GF-D8 (cell line): Measurements from ENCODE around the gene MACIR.

ENCODE experiments used
- DNase-seq: peaks from one replicate; lab custom pipeline; 2025; lab: John Stamatoyannopoulos, UW

Gene MACIR

DNA sequence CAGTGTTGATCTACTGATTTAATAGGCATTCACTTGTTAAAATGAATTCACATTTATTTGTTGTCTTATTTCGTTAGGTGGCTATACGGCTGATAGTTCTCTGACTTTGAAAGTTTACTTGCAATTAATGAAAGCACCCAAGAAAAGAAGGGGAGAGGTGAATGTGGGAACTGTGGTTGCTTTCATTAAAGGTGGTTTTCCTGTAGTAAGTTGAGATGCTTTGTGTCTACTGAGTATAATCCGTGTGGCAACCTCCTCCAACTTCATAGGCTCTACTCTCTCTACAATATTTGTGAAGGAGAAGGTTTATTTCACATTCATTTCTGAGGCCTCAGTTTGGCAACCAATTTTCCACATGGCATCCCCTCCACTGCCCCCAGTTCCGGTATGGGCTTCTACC lies 12.8 kb upstream of the MACIR start:
- DNase-seq: no peak

DNA sequence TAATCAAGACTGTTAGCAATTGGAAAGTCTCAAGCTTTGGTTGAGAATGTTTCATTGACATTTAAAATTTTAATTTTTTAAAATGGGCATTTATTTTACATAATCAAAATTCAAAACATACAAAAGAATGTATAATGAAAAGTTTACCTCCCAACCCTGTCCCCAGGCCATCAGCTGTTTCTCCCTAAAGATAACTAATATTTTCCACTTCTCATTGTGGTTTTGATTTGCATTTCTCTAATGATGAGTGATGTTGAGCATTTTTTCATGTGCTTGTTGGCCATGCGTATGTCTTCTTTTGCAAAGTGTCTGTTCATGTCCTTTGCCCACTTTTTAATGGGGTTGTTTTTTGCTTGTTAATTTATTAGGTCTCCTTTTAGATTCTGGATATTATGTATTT lies 11.4 kb upstream of the MACIR start:
- no peak for DNase-seq

DNA sequence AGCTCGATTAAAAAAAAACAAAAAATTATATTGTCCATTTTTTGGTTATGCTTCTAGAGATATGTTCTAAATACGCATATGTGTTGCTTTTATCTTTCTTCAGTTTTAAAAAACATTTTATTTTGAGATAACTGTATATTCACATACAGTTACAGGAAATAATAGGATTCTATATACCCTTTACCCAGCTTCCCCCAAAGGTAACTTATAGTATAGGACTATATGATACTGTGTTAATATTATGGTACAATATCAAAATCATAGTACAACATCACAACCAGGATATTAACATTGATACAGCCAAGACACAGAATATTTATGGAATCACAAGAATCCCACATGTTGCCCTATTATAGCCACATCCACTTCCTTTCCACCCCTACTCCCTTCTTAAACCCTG lies 9.5 kb upstream of the MACIR start:
- DNase-seq: no peak

DNA sequence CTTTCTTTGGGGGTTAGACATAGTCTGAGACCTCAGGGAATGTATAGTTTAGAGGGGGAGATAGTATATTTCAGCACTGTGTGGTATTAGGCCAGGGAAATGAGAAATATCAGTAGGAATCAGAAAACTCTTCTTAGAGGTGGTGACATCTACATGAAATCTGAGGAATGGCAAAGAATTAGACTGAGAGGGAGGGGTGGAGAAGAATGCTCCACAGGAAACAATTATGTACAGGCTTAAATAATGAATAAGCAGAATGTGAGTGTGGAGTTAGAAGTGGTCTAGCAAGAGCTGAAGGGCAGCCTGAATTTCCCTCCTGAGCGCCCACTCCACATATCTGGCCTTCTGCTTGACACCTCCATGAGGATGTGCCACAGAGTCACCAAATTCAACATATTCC lies 3.6 kb upstream of the MACIR start:
- DNase-seq: no peak

DNA sequence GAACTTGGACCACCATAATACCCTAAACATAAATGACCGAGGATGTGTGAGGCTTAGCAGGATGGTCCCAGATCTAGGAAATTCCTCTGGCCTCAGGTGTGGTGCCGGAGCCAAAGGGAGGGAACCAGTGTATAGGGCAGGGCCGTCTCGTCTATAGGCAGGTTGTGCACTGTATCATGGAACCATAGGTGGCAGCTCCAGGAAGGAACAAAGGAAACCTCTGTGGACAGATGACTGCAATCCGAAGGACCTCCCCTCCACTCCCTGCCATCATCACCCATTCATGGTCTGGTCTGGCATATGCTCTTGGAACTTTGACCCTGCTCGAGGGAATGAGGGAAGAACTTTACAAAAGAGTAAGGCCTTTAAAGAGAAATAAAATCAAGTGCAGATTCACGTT lies 2.9 kb upstream of the MACIR start:
- no peak for DNase-seq

GRCh38 chr5:103256178-103256577 lies 2.4 kb upstream of the MACIR start:
- DNase-seq: no peak

DNA sequence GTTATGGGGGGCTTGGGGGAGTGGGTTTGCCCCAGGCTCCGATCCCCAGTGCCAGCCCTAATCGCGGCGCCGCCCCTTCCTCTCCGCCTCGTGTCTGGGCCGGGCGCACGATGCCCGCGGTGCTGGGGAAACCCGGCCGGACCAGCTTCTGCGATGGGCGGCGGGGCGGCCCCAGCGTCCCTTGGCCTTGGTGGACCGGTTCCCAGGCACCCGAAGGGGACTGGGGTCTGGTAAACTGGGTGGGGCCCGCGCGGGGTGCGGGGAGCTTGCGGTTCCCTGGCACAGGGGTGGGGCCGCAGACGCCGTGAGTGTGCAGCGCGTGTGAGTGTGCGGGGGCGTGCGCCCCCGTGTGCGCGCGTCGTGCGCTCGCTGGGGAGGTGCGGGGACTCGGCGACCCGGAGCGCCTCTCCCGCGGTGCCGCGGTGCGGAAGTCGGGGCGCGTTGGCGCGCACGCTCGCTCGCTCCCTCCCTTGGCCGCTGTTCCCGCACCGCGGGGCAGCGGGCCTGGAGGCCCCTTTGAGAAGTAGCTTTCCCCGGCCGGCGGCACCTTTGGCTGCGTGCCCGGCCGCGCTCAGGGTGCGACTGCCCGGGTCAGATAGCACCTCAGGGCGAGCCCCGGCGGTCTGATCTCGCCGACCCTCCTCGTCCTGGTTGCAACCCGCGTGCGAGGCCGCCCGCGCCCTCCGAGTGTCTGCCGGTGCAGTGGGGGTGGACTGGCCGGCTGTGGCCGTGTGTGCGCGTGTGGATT lies 568 bp downstream of the MACIR start:
- DNase-seq: no peak

GRCh38 chr5:103259705-103260355 lies 1.3 kb downstream of the MACIR start:
- no peak for DNase-seq

DNA sequence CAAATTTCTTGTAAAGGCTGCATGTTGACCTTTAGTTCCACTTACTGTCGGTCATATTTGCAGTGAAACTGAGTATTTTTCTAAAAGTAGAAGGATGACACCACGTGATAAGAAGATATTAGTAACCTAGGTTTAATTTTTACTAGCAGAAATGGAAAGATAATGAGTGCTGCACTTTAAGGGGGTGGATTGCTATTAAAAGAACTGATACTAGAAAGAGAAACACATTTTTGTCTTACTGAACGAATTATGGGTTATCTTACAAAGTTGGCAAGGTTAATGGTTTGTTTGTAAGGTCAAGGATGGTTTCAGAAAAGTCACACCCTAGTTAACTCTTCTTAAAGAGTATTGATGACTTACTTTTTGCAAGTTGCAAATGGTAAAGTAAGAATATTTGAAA lies 2.4 kb downstream of the MACIR start:
- DNase-seq: no peak

GRCh38 chr5:103262422-103262871 lies 3.9 kb downstream of the MACIR start:
- DNase-seq: no peak

DNA sequence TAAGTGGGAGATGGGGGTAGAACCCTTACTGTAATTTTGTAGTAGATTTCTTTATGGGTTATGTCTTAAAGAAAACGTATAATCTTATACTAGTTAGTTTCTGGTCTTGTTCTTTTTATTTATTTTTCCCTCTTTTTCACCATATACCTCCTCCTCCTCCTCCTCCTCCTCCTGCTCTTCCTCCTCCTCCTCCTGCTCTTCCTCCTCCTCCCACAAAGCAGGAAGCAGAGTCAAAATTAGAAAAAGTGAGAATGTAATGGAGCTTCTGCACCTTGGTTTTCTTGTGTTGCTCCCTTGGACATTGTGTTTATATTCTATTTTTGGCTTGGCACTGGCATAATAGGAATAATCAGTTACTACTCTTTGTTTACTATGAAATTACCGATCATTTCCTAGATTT lies 4.5 kb downstream of the MACIR start:
- no peak for DNase-seq

- DNase-seq: no peak
Observed at GRCh38 chr5:103264508-103264907, 5.9 kb downstream of the MACIR start.

DNA sequence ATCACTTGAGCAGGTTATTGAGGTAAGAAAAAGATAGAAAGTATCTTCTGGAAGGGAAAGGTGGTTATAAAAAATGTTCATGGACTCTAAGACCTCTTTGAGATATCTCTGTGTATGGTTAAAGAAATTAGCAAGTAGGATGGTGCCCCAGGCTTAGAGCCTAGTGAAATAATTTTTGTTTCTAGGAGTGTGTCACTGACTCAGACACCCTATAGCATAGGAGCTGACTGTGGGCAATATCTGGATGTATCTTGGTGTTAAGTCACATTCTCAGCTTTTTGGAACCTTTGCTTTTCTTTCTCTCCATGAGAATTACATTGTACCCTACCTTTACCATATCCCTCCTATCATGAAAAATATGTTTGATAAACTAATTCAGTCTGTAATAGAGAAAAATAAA lies 12.0 kb downstream of the MACIR start:
- no peak for DNase-seq

- DNase-seq: no peak
Observed at GRCh38 chr5:103271570-103272289, 13.2 kb downstream of the MACIR start.

DNA sequence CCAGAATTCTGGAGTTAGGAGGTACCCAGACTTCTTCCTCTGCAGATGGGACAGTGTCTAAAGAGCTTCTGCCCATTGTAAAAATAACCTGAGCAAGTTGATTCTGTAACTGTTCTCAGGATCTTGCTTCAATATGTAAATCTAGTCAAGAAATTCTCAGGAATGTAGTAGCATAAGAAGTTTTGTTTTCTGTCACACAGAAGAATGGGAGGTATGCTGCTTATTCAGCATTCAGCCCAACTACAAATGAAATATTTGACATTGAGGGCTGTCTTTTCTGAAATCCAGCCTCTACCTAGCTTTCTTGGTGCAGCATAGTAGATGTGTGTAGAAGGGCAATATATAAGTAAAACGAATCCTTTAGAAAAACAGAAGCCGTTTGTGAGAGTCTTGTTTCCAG lies 13.8 kb downstream of the MACIR start:
- DNase-seq: no peak

GRCh38 chr5:103273952-103274351 lies 15.4 kb downstream of the MACIR start:
- DNase-seq: no peak

- DNase-seq: no peak
Observed at GRCh38 chr5:103275851-103276250, 17.3 kb downstream of the MACIR start.

- DNase-seq: no peak
Observed at GRCh38 chr5:103280967-103281366, 22.4 kb downstream of the MACIR start.

DNA sequence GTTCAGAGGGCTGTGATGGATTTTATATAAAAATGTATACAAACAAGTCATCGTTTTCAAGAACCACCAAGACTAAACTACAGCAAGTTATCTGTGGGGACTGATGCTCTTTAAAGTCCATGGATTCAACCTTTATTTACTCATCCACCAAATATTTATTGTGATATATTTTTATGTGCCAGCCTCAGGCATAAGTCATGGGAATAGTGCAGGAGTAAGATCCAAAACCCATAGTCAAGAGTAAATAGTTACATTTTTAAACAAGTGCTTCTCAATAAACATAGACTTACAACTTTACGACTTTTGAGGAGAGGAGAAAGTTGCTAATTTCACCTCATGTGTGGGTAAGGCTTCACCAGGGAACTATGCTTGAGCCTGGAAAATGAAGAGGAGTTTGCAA lies 24.6 kb downstream of the MACIR start:
- DNase-seq: no peak

GRCh38 chr5:103283869-103284268 lies 25.3 kb downstream of the MACIR start:
- no peak for DNase-seq

GRCh38 chr5:103286622-103287021 lies 28.1 kb downstream of the MACIR start:
- no peak for DNase-seq

DNA sequence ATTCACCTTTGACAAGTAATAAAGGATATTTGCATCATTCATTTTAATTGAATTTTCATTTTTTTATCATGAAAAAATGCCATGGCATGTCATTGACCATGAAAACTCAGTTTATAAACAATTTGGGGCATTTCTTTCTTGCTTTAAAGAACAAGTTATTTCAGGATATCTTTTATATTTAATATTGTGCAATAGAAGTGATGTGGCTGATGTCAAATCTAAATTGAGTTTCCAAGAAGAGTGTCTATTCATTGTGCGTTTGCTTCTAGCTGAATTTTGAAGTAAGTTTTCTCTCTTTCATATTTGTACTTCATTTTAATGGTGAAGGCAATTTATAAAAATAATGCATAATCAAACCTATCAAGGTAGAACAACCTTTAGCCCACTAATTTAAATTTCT lies 30.5 kb downstream of the MACIR start:
- DNase-seq: no peak

- DNase-seq: no peak
Observed at GRCh38 chr5:103290846-103291245, 32.3 kb downstream of the MACIR start.
